PC-9 (cell line): ENCODE measurements around the gene PARP4.

Experiments used
- CTCF ChIP-seq: fragments of 200-600 bp; sonication (generic); conservative IDR thresholded peaks from 2 replicates; pipeline ENCODE4 v1.6.1; 2017; ENCODE audit warnings: mixed run types, antibody characterized with exemption, mild to moderate bottlenecking, moderate library complexity
- EZH2 ChIP-seq: fragments of 200-600 bp; sonication (generic); IDR thresholded peaks from 2 replicates; pipeline ENCODE4 v1.8.0; 2017; ENCODE audit warnings: antibody characterized with exemption, low read depth

- no peak for TF ChIP-seq CTCF
- no peak for TF ChIP-seq EZH2
These were observed 125.5 kb downstream of the PARP4 start for GRCh38 chr13:24386816-24387708.
